WTC11 (cell line): ENCODE data around the gene FNDC3A. TPM values are rescaled to one million over a fixed set of nuclear protein-coding genes. Genes with fewer than 3 reads are reported as not detected.
A peak's percentile ranks its signal among the peaks of the same experiment; 100 is the strongest.

ENCODE experiments used
- ATF1 ChIP-seq: sonication (generic); formaldehyde crosslinking; IDR thresholded peaks from 2 replicates; pipeline ENCODE4 v1.8.1; 2023; ENCODE audit warnings: mild to moderate bottlenecking, moderate library complexity, missing genetic modification reagents
- ESRRA ChIP-seq: sonication (generic); formaldehyde crosslinking; IDR thresholded peaks from 2 replicates; pipeline ENCODE4 v1.8.1; 2022; ENCODE audit warnings: mild to moderate bottlenecking, missing genetic modification reagents, borderline replicate concordance
- FOXJ3 ChIP-seq: sonication (generic); formaldehyde crosslinking; IDR thresholded peaks from 2 replicates; pipeline ENCODE4 v1.9.0; 2021; ENCODE audit warnings: missing genetic modification reagents, mild to moderate bottlenecking, borderline replicate concordance
- FOXP1 ChIP-seq: sonication (generic); formaldehyde crosslinking; IDR thresholded peaks from 2 replicates; pipeline ENCODE4 v1.8.0; 2022; ENCODE audit warnings: missing genetic modification reagents, mild to moderate bottlenecking, moderate library complexity, borderline replicate concordance
- GTF2I ChIP-seq: fragments of 250-450 bp; sonication (Bioruptor Pico); conservative IDR thresholded peaks from 2 replicates; pipeline ENCODE4 v1.4.0; 2021; ENCODE audit warnings: mild to moderate bottlenecking
- HMGA2 ChIP-seq: fragments of 250-450 bp; sonication (Bioruptor Pico); IDR thresholded peaks from 2 replicates; pipeline ENCODE4 v1.4.0; 2021; ENCODE audit warnings: mild to moderate bottlenecking, moderate library complexity
- NR1H2 ChIP-seq: sonication (generic); formaldehyde crosslinking; IDR thresholded peaks from 2 replicates; pipeline ENCODE4 v1.9.0; 2021; ENCODE audit warnings: mild to moderate bottlenecking, moderate library complexity, missing genetic modification reagents
- PRDM15 ChIP-seq: sonication (generic); formaldehyde crosslinking; IDR thresholded peaks from 2 replicates; pipeline ENCODE4 v1.8.0; 2022; ENCODE audit warnings: missing genetic modification reagents
- RELA ChIP-seq: sonication (generic); formaldehyde crosslinking; IDR thresholded peaks from 2 replicates; pipeline ENCODE4 v1.8.1; 2022; ENCODE audit warnings: missing genetic modification reagents, mild to moderate bottlenecking, borderline replicate concordance
- RORB ChIP-seq: fragments of 250-450 bp; sonication (Bioruptor Pico); IDR thresholded peaks from 2 replicates; pipeline ENCODE4 v1.9.0; 2021; ENCODE audit warnings: mild to moderate bottlenecking
- SMAD4 ChIP-seq: sonication (generic); formaldehyde crosslinking; IDR thresholded peaks from 2 replicates; pipeline ENCODE4 v1.8.0; 2022; ENCODE audit warnings: mild to moderate bottlenecking, missing genetic modification reagents
- STAT6 ChIP-seq: sonication (generic); formaldehyde crosslinking; conservative IDR thresholded peaks from 2 replicates; pipeline ENCODE4 v1.8.1; 2023; ENCODE audit warnings: mild to moderate bottlenecking, low read depth, missing genetic modification reagents, moderate library complexity
- TCF7 ChIP-seq: sonication (generic); formaldehyde crosslinking; IDR thresholded peaks from 2 replicates; pipeline ENCODE4 v1.8.0; 2022; ENCODE audit warnings: mild to moderate bottlenecking, low read depth, missing genetic modification reagents, moderate library complexity
- ZBTB43 ChIP-seq: sonication (generic); formaldehyde crosslinking; IDR thresholded peaks from 2 replicates; pipeline ENCODE4 v1.8.1; 2023; ENCODE audit warnings: mild to moderate bottlenecking, missing genetic modification reagents
- total RNA-seq: library from RNA; stranded (reverse); gene quantifications from 3 replicates; pipeline ENCODE4 v1.2.3, GENCODE V29; 2021
- TF ChIP-seq, protein P1 (sequence below): sonication (generic); formaldehyde crosslinking; IDR thresholded peaks from 2 replicates; pipeline ENCODE4 v1.8.0; 2022; ENCODE audit warnings: mild to moderate bottlenecking, missing genetic modification reagents
- TF ChIP-seq, protein P2 (sequence below): sonication (generic); formaldehyde crosslinking; IDR thresholded peaks from 2 replicates; pipeline ENCODE4 v1.8.1; 2023; ENCODE audit warnings: mild to moderate bottlenecking, moderate library complexity, missing genetic modification reagents
- TF ChIP-seq, protein P3 (sequence below): sonication (generic); formaldehyde crosslinking; conservative IDR thresholded peaks from 2 replicates; pipeline ENCODE4 v1.8.1; 2022; ENCODE audit warnings: mild to moderate bottlenecking, missing genetic modification reagents
- TF ChIP-seq, protein P4 (sequence below): sonication (generic); formaldehyde crosslinking; IDR thresholded peaks from 2 replicates; pipeline ENCODE4 v1.8.1; 2022; ENCODE audit warnings: missing genetic modification reagents, borderline replicate concordance
- TF ChIP-seq, protein P5 (sequence below): sonication (generic); formaldehyde crosslinking; IDR thresholded peaks from 2 replicates; pipeline ENCODE4 v1.8.1; 2022; ENCODE audit warnings: low read depth, missing genetic modification reagents, borderline replicate concordance

Gene FNDC3A
- total RNA-seq, 1 experiment from 2014 or later: 24.8 TPM

DNA sequence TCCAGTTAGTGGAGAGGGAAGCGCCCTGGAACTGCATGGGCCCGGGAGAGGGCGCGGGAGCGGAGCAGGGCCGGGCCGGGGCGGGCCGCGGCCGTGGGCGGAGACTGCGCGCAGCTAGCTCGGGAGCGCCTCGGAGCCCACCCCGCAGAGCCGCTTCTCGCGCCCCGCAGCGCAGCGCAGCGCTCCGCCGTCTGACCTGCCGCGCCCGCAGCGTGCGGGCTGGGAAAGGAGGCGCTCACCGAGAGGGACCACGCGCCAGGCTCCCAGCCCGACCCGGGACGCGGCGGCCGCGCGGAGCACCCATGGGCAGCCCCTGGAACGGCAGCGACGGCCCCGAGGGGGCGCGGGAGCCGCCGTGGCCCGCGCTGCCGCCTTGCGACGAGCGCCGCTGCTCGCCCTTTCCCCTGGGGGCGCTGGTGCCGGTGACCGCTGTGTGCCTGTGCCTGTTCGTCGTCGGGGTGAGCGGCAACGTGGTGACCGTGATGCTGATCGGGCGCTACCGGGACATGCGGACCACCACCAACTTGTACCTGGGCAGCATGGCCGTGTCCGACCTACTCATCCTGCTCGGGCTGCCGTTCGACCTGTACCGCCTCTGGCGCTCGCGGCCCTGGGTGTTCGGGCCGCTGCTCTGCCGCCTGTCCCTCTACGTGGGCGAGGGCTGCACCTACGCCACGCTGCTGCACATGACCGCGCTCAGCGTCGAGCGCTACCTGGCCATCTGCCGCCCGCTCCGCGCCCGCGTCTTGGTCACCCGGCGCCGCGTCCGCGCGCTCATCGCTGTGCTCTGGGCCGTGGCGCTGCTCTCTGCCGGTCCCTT is 244.5 kb downstream of the FNDC3A start, which contains the start of gene MLNR (continued):
- TF ChIP-seq, protein P1, sequence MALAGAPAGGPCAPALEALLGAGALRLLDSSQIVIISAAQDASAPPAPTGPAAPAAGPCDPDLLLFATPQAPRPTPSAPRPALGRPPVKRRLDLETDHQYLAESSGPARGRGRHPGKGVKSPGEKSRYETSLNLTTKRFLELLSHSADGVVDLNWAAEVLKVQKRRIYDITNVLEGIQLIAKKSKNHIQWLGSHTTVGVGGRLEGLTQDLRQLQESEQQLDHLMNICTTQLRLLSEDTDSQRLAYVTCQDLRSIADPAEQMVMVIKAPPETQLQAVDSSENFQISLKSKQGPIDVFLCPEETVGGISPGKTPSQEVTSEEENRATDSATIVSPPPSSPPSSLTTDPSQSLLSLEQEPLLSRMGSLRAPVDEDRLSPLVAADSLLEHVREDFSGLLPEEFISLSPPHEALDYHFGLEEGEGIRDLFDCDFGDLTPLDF (CRISPR knock-in tag): peak; percentile 89; the same call in 1 of the 2 replicates
- TF ChIP-seq, protein P2, sequence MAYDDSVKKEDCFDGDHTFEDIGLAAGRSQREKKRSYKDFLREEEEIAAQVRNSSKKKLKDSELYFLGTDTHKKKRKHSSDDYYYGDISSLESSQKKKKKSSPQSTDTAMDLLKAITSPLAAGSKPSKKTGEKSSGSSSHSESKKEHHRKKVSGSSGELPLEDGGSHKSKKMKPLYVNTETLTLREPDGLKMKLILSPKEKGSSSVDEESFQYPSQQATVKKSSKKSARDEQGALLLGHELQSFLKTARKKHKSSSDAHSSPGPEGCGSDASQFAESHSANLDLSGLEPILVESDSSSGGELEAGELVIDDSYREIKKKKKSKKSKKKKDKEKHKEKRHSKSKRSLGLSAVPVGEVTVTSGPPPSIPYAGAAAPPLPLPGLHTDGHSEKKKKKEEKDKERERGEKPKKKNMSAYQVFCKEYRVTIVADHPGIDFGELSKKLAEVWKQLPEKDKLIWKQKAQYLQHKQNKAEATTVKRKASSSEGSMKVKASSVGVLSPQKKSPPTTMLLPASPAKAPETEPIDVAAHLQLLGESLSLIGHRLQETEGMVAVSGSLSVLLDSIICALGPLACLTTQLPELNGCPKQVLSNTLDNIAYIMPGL (CRISPR knock-in tag): peak; percentile 90
- no peak for TF ChIP-seq HMGA2 (CRISPR knock-in tag)
- TF ChIP-seq ATF1: no peak
- TF ChIP-seq, protein P3, sequence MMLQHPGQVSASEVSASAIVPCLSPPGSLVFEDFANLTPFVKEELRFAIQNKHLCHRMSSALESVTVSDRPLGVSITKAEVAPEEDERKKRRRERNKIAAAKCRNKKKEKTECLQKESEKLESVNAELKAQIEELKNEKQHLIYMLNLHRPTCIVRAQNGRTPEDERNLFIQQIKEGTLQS (CRISPR knock-in tag): peak; percentile 76; the same call in 1 of the 2 replicates
- TF ChIP-seq ZBTB43 (CRISPR knock-in tag): peak; percentile 93
- no peak for TF ChIP-seq GTF2I (CRISPR knock-in tag)
- TF ChIP-seq FOXJ3: no peak
- peak; percentile 55; the same call in 1 of the 2 replicates for TF ChIP-seq TCF7 (CRISPR knock-in tag)
- TF ChIP-seq RORB (CRISPR knock-in tag): no peak
- peak; percentile 54; the same call in 1 of the 2 replicates for TF ChIP-seq PRDM15 (CRISPR knock-in tag)
- TF ChIP-seq RELA (CRISPR knock-in tag): peak; percentile 21; the same call in 1 of the 2 replicates
- TF ChIP-seq, protein P4, sequence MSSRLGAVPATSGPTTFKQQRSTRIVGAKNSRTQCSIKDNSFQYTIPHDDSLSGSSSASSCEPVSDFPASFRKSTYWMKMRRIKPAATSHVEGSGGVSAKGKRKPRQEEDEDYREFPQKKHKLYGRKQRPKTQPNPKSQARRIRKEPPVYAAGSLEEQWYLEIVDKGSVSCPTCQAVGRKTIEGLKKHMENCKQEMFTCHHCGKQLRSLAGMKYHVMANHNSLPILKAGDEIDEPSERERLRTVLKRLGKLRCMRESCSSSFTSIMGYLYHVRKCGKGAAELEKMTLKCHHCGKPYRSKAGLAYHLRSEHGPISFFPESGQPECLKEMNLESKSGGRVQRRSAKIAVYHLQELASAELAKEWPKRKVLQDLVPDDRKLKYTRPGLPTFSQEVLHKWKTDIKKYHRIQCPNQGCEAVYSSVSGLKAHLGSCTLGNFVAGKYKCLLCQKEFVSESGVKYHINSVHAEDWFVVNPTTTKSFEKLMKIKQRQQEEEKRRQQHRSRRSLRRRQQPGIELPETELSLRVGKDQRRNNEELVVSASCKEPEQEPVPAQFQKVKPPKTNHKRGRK (CRISPR knock-in tag): no peak
- TF ChIP-seq ESRRA (CRISPR knock-in tag): peak; percentile 92; the same call in 1 of the 2 replicates
- peak; percentile 97 for TF ChIP-seq FOXP1 (CRISPR knock-in tag)
- TF ChIP-seq NR1H2 (CRISPR knock-in tag): no peak; the same call in 1 of the 2 replicates
- no peak for TF ChIP-seq STAT6 (CRISPR knock-in tag)
- TF ChIP-seq, protein P5, sequence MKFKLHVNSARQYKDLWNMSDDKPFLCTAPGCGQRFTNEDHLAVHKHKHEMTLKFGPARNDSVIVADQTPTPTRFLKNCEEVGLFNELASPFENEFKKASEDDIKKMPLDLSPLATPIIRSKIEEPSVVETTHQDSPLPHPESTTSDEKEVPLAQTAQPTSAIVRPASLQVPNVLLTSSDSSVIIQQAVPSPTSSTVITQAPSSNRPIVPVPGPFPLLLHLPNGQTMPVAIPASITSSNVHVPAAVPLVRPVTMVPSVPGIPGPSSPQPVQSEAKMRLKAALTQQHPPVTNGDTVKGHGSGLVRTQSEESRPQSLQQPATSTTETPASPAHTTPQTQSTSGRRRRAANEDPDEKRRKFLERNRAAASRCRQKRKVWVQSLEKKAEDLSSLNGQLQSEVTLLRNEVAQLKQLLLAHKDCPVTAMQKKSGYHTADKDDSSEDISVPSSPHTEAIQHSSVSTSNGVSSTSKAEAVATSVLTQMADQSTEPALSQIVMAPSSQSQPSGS: no peak
- peak; percentile 86; the same call in 1 of the 2 replicates for TF ChIP-seq SMAD4 (CRISPR knock-in tag)
